ENCODE data around the gene ARHGAP6.

DNA sequence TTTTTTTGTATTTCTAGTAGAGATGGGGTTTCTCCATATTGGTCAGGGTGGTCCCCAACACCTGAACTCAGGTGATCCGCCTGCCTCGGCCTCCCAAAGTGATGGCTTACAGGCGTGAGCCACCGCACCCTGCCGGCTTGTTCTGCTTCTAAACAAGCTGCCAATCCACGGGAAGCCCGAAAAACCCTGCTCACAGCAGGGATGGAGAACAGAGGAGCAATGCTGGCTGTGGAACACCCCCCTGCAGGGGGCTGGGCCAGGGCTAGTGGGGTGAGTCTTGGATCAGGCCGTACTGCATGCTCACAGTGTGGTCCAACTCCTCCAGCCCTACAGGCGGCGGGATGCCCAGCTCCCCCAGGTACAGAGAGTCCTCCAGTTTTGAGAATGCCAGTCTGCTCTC lies 38.1 kb upstream of the ARHGAP6 start:
- TF ChIP-seq EP300 (IDR thresholded peaks at IDR 0.05) (no peak), POLR2A (IDR thresholded peaks at IDR 0.05) (no peak), POLR2AphosphoS5 (IDR thresholded peaks at IDR 0.05) (no peak)
- TF ChIP-seq, protein P1, sequence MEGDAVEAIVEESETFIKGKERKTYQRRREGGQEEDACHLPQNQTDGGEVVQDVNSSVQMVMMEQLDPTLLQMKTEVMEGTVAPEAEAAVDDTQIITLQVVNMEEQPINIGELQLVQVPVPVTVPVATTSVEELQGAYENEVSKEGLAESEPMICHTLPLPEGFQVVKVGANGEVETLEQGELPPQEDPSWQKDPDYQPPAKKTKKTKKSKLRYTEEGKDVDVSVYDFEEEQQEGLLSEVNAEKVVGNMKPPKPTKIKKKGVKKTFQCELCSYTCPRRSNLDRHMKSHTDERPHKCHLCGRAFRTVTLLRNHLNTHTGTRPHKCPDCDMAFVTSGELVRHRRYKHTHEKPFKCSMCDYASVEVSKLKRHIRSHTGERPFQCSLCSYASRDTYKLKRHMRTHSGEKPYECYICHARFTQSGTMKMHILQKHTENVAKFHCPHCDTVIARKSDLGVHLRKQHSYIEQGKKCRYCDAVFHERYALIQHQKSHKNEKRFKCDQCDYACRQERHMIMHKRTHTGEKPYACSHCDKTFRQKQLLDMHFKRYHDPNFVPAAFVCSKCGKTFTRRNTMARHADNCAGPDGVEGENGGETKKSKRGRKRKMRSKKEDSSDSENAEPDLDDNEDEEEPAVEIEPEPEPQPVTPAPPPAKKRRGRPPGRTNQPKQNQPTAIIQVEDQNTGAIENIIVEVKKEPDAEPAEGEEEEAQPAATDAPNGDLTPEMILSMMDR (IDR thresholded peaks at IDR 0.05) = no peak
